ENCODE measurements around the gene PCSK4. TPM values are rescaled to one million over a fixed set of nuclear protein-coding genes. Genes with fewer than 3 reads are reported as not detected.

PCSK4 gene
- total and polyA plus RNA-seq, 2 of the 13 experiments (the other 11 are each of a cell fraction or from before 2014, with no cell fraction given), result 2.0 to 2.7 TPM

DNA sequence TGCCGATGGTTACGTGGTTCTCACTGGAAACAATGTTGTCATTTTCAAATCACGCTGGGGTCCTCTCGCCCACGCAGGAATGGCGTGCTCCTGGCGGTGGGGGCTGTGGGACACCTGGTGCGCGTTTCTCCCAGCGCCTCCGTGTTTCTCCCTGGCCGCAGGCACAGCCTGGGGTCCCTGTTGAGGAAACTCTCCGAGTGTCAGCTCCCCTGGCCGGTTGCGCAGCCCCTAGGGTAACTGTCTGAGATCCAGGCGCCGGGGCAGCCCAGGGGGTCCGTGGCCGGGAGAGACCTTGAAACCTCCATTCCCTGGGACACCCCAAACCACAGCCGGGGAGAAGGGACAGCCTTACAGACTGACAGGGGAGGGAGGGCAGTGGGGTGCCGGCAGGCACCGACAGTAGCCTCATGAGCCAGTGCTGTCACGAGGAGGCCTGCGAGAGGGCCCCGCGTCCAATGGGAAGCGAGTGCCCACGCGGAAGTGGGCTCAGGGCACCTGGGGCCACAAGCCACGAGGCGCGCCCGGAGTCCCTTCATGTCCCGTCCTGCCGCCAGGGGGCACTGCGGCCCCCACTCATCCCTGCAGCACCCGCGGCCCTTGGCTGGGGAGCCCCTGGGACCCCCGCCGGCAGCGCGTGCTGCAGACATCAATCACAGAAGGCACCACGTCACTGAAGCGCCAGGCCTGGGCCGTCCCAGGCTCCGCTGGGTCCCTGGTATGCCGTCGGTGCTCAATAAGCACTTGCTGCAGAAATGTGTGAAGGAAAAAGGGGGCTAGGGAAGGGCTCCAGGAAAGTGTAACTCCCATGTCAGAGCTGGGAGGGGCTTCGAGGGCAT lies 13.2 kb upstream of the PCSK4 start (continued):
- TF ChIP-seq, protein P1, sequence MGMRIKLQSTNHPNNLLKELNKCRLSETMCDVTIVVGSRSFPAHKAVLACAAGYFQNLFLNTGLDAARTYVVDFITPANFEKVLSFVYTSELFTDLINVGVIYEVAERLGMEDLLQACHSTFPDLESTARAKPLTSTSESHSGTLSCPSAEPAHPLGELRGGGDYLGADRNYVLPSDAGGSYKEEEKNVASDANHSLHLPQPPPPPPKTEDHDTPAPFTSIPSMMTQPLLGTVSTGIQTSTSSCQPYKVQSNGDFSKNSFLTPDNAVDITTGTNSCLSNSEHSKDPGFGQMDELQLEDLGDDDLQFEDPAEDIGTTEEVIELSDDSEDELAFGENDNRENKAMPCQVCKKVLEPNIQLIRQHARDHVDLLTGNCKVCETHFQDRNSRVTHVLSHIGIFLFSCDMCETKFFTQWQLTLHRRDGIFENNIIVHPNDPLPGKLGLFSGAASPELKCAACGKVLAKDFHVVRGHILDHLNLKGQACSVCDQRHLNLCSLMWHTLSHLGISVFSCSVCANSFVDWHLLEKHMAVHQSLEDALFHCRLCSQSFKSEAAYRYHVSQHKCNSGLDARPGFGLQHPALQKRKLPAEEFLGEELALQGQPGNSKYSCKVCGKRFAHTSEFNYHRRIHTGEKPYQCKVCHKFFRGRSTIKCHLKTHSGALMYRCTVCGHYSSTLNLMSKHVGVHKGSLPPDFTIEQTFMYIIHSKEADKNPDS (CRISPR knock-in tag; IDR thresholded peaks at IDR 0.05), result peak; percentile 46; the same call in 1 of the 2 replicates
- TF ChIP-seq, protein P2, sequence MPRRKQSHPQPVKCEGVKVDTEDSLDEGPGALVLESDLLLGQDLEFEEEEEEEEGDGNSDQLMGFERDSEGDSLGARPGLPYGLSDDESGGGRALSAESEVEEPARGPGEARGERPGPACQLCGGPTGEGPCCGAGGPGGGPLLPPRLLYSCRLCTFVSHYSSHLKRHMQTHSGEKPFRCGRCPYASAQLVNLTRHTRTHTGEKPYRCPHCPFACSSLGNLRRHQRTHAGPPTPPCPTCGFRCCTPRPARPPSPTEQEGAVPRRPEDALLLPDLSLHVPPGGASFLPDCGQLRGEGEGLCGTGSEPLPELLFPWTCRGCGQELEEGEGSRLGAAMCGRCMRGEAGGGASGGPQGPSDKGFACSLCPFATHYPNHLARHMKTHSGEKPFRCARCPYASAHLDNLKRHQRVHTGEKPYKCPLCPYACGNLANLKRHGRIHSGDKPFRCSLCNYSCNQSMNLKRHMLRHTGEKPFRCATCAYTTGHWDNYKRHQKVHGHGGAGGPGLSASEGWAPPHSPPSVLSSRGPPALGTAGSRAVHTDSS (CRISPR knock-in tag; conservative IDR thresholded peaks at IDR 0.05), result no peak
- peak; percentile 16; the same call in 1 of the 2 replicates for TF ChIP-seq NCOA2 (CRISPR knock-in tag; IDR thresholded peaks at IDR 0.05)
- TF ChIP-seq, protein P3, sequence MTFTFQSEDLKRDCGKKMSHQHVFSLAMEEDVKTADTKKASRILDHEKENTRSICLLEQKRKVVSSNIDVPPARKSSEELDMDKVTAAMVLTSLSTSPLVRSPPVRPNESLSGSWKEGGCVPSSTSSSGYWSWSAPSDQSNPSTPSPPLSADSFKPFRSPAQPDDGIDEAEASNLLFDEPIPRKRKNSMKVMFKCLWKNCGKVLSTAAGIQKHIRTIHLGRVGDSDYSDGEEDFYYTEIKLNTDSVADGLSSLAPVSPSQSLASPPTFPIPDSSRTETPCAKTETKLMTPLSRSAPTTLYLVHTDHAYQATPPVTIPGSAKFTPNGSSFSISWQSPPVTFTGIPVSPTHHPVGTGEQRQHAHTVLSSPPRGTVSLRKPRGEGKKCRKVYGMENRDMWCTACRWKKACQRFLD (CRISPR knock-in tag; IDR thresholded peaks at IDR 0.05; ENCODE audit: borderline replicate concordance), result no peak
- TF ChIP-seq, protein P4, sequence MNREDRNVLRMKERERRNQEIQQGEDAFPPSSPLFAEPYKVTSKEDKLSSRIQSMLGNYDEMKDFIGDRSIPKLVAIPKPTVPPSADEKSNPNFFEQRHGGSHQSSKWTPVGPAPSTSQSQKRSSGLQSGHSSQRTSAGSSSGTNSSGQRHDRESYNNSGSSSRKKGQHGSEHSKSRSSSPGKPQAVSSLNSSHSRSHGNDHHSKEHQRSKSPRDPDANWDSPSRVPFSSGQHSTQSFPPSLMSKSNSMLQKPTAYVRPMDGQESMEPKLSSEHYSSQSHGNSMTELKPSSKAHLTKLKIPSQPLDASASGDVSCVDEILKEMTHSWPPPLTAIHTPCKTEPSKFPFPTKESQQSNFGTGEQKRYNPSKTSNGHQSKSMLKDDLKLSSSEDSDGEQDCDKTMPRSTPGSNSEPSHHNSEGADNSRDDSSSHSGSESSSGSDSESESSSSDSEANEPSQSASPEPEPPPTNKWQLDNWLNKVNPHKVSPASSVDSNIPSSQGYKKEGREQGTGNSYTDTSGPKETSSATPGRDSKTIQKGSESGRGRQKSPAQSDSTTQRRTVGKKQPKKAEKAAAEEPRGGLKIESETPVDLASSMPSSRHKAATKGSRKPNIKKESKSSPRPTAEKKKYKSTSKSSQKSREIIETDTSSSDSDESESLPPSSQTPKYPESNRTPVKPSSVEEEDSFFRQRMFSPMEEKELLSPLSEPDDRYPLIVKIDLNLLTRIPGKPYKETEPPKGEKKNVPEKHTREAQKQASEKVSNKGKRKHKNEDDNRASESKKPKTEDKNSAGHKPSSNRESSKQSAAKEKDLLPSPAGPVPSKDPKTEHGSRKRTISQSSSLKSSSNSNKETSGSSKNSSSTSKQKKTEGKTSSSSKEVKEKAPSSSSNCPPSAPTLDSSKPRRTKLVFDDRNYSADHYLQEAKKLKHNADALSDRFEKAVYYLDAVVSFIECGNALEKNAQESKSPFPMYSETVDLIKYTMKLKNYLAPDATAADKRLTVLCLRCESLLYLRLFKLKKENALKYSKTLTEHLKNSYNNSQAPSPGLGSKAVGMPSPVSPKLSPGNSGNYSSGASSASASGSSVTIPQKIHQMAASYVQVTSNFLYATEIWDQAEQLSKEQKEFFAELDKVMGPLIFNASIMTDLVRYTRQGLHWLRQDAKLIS (CRISPR knock-in tag; IDR thresholded peaks at IDR 0.05), result no peak
- peak; percentile 71; the same call in 1 of the 2 replicates for TF ChIP-seq ZBTB38 (CRISPR knock-in tag; IDR thresholded peaks at IDR 0.05)
- no peak for TF ChIP-seq ZFP1 (CRISPR knock-in tag; IDR thresholded peaks at IDR 0.05)
- TF ChIP-seq FOXC1 (CRISPR knock-in tag; IDR thresholded peaks at IDR 0.05; ENCODE audit: borderline replicate concordance), result peak; percentile 36; the same call in 1 of the 2 replicates
- peak; percentile 27; the same call in 1 of the 2 replicates for TF ChIP-seq KDM3A (CRISPR knock-in tag; IDR thresholded peaks at IDR 0.05; ENCODE audit: low read depth)
- no peak for TF ChIP-seq CHD2 (IDR thresholded peaks at IDR 0.05; ENCODE audit: low read depth, low read length)
- no peak for TF ChIP-seq SSRP1 (CRISPR knock-in tag; IDR thresholded peaks at IDR 0.05)
- TF ChIP-seq KDM1A (CRISPR knock-in tag; IDR thresholded peaks at IDR 0.05), result no peak
- TF ChIP-seq SALL2 (CRISPR knock-in tag; IDR thresholded peaks at IDR 0.05), result 0 out of 2 replicates have a peak, but pooled peaks have one; percentile 30
- TF ChIP-seq ZNF564 (CRISPR knock-in tag; IDR thresholded peaks at IDR 0.05), result peak; percentile 70; the same call in 1 of the 2 replicates

All from HepG2 (cell line).